Neural progenitor cell (in vitro differentiated cells): ENCODE data around the gene UNC13B. TPM values are rescaled to one million over a fixed set of nuclear protein-coding genes. Genes with fewer than 3 reads are reported as not detected.

Source experiments
- DNase-seq: peaks from one replicate; pipeline ENCODE4 v3.0.0-alpha.2; 2016; ENCODE audit warnings: low spot score
- H2AFZ ChIP-seq: fragments of 200-600 bp; sonication (generic); replicated peaks from 2 replicates; pipeline ENCODE4 v1.6.1; 2016; ENCODE audit warnings: antibody characterized with exemption
- H3F3A ChIP-seq: fragments of 200-600 bp; sonication (generic); 2 replicates; pipeline ENCODE4 v1.6.1; 2016; ENCODE audit warnings: antibody characterized with exemption, low read depth
- H3K27ac ChIP-seq: fragments of 200-600 bp; sonication (generic); 2 replicates; pipeline ENCODE4 v1.5.1; 2016; ENCODE audit warnings: mild to moderate bottlenecking
- H3K27me3 ChIP-seq: fragments of 200-600 bp; sonication (generic); 2 replicates; pipeline ENCODE4 v1.6.1; 2016; ENCODE audit warnings: mild to moderate bottlenecking, moderate library complexity
- H3K36me3 ChIP-seq: fragments of 200-600 bp; sonication (generic); 2 replicates; pipeline ENCODE4 v1.5.1; 2016
- H3K4me1 ChIP-seq: fragments of 200-600 bp; sonication (generic); 2 replicates; pipeline ENCODE4 v1.6.1; 2016; ENCODE audit warnings: mixed run types
- H3K4me2 ChIP-seq: fragments of 200-600 bp; sonication (generic); 2 replicates; pipeline ENCODE4 v1.6.1; 2016
- H3K4me3 ChIP-seq: fragments of 200-600 bp; sonication (generic); 2 replicates; pipeline ENCODE4 v1.5.1; 2016
- H3K79me2 ChIP-seq: fragments of 200-600 bp; sonication (generic); 2 replicates; pipeline ENCODE4 v1.6.1; 2016; ENCODE audit warnings: low read depth
- H3K9ac ChIP-seq: fragments of 200-600 bp; sonication (generic); 2 replicates; pipeline ENCODE4 v1.6.1; 2016
- H3K9me3 ChIP-seq: fragments of 200-600 bp; sonication (generic); 2 replicates; pipeline ENCODE4 v1.5.1; 2016; ENCODE audit warnings: low read depth
- H4K20me1 ChIP-seq: fragments of 200-600 bp; sonication (generic); 2 replicates; pipeline ENCODE4 v1.6.1; 2016; ENCODE audit warnings: low read depth
- H3K27ac Mint-ChIP-seq: 3 replicates; pipeline ENCODE4 v1.8.0; 2021; ENCODE audit warnings: mixed read lengths
- H3K27me3 Mint-ChIP-seq: 2 replicates; pipeline ENCODE4 v1.8.0; 2022; ENCODE audit warnings: low read depth, mild to moderate bottlenecking, inconsistent platforms, moderate library complexity, mixed read lengths; ENCODE audit not compliant: insufficient read depth
- H3K36me3 Mint-ChIP-seq: 3 replicates; pipeline ENCODE4 v1.8.0; 2021; ENCODE audit warnings: mixed read lengths
- H3K4me1 Mint-ChIP-seq: 3 replicates; pipeline ENCODE4 v1.8.0; 2021; ENCODE audit warnings: mixed read lengths
- H3K4me3 Mint-ChIP-seq: 3 replicates; pipeline ENCODE4 v1.8.0; 2021; ENCODE audit warnings: mild to moderate bottlenecking, moderate library complexity, mixed read lengths
- H3K9me3 Mint-ChIP-seq: 3 replicates; pipeline ENCODE4 v1.8.0; 2020; ENCODE audit warnings: mixed read lengths
- CTCF ChIP-seq: fragments of 200-600 bp; sonication (generic); IDR thresholded peaks from 2 replicates; pipeline ENCODE4 v1.5.1; 2017; ENCODE audit warnings: antibody characterized with exemption, mild to moderate bottlenecking
- EZH2 ChIP-seq: fragments of 200-600 bp; sonication (generic); IDR thresholded peaks from 2 replicates; pipeline ENCODE4 v1.6.1; 2017; ENCODE audit warnings: antibody characterized with exemption, mild to moderate bottlenecking, moderate library complexity
- EZH2phosphoT487 ChIP-seq: fragments of 200-600 bp; sonication (generic); IDR thresholded peaks from 2 replicates; pipeline ENCODE4 v1.6.1; 2017; ENCODE audit warnings: antibody characterized with exemption
- total RNA-seq: library from RNA; depleted of rRNA; stranded (reverse); fragments of >200 nt; gene quantifications from 2 replicates; pipeline ENCODE4 v1.2.3, GENCODE V29; 2015; ENCODE audit warnings: low replicate concordance

Gene UNC13B
- total RNA-seq, 1 donor from 2014 or later, result 40.7 TPM

GRCh38 chr9:35308316-35308715, 146.5 kb downstream of the UNC13B start:
- no peaks in the 10 kb centered on the region for H3F3A ChIP-seq
- no peak overlapping the region for H3K4me2 ChIP-seq
- peaks cover 15% of the 10 kb centered on the region for H3K9me3 Mint-ChIP-seq
- H3K4me3 ChIP-seq, result no peak overlapping the region
- no peak overlapping the region for H3K4me3 Mint-ChIP-seq
- H3K27ac ChIP-seq, result no peak overlapping the region
- H3K79me2 ChIP-seq, result no peaks in the 10 kb centered on the region
- no peak for DNase-seq
- no peaks in the 10 kb centered on the region for H3K36me3 ChIP-seq
- no peaks in the 10 kb centered on the region for H3K9me3 ChIP-seq
- no peak for TF ChIP-seq EZH2
- TF ChIP-seq EZH2phosphoT487, result no peak
- no peak for TF ChIP-seq CTCF
- H3K27me3 ChIP-seq, result no peaks in the 10 kb centered on the region
- H4K20me1 ChIP-seq, result no peaks in the 10 kb centered on the region
- H3K4me1 ChIP-seq, result no peaks in the 10 kb centered on the region
- no peak overlapping the region for H3K27ac Mint-ChIP-seq
- no peak overlapping the region for H3K9ac ChIP-seq
- H3K36me3 Mint-ChIP-seq, result peaks cover 4% of the 10 kb centered on the region
- no peak overlapping the region for H2AFZ ChIP-seq
- peaks cover 3% of the 10 kb centered on the region for H3K27me3 Mint-ChIP-seq
- peaks cover 6% of the 10 kb centered on the region for H3K4me1 Mint-ChIP-seq

GRCh38 chr9:35311891-35312639, 150.3 kb downstream of the UNC13B start:
- H3K4me3 Mint-ChIP-seq, result no peak overlapping the region
- Histone ChIP-seq H3K4me1 (no peaks in the 10 kb centered on the region), H3K4me2 (no peak overlapping the region), H3K36me3 (no peaks in the 10 kb centered on the region), H2AFZ (no peak overlapping the region), H4K20me1 (no peaks in the 10 kb centered on the region), H3K27me3 (no peaks in the 10 kb centered on the region), H3K9ac (no peak overlapping the region), H3K4me3 (no peak overlapping the region), H3K79me2 (no peaks in the 10 kb centered on the region), H3F3A (no peaks in the 10 kb centered on the region), H3K27ac (no peak overlapping the region), H3K9me3 (no peaks in the 10 kb centered on the region)
- H3K9me3 Mint-ChIP-seq, result peaks cover 3% of the 10 kb centered on the region
- no peak for TF ChIP-seq EZH2phosphoT487
- no peak for TF ChIP-seq CTCF
- no peak for TF ChIP-seq EZH2
- peaks cover 3% of the 10 kb centered on the region for H3K27me3 Mint-ChIP-seq
- no peaks in the 10 kb centered on the region for H3K4me1 Mint-ChIP-seq
- DNase-seq, result no peak
- H3K27ac Mint-ChIP-seq, result no peak overlapping the region
- peaks cover 5% of the 10 kb centered on the region for H3K36me3 Mint-ChIP-seq

DNA sequence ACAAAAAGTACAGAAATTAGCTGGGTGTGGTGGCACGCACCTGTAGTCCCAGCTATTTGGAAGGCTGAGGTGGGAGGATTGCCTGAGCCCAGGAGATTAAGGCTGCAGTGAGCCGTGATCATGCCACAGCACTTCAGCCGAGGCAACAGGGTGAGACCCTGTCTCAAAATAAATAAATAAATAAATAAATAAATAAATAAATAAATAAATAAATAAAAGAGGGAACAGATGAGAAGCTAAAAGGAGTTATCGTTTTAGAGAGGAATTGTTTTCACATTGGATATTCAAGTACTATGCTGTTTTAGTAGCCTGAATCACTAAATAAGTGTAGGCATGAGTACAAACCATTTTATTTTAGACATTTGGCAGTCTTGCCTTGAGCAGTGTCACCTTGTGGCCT, 151.7 kb downstream of the UNC13B start:
- no peaks in the 10 kb centered on the region for H4K20me1 ChIP-seq
- H3K9ac ChIP-seq, result no peak overlapping the region
- no peaks in the 10 kb centered on the region for H3K79me2 ChIP-seq
- no peak for DNase-seq
- H2AFZ ChIP-seq, result no peak overlapping the region
- H3K27ac ChIP-seq, result no peak overlapping the region
- Mint-ChIP-seq H3K4me3 (no peak overlapping the region), H3K27ac (no peak overlapping the region), H3K36me3 (peaks cover 5% of the 10 kb centered on the region), H3K27me3 (peaks cover 3% of the 10 kb centered on the region), H3K4me1 (no peaks in the 10 kb centered on the region), H3K9me3 (no peaks in the 10 kb centered on the region)
- H3K4me1 ChIP-seq, result no peaks in the 10 kb centered on the region
- H3K4me2 ChIP-seq, result no peak overlapping the region
- H3K9me3 ChIP-seq, result no peaks in the 10 kb centered on the region
- TF ChIP-seq EZH2 (no peak), CTCF (no peak), EZH2phosphoT487 (no peak)
- no peak overlapping the region for H3K4me3 ChIP-seq
- no peaks in the 10 kb centered on the region for H3K27me3 ChIP-seq
- no peaks in the 10 kb centered on the region for H3F3A ChIP-seq
- H3K36me3 ChIP-seq, result no peaks in the 10 kb centered on the region
